ENCODE measurements around the gene ABCA13.

Gene ABCA13

DNA sequence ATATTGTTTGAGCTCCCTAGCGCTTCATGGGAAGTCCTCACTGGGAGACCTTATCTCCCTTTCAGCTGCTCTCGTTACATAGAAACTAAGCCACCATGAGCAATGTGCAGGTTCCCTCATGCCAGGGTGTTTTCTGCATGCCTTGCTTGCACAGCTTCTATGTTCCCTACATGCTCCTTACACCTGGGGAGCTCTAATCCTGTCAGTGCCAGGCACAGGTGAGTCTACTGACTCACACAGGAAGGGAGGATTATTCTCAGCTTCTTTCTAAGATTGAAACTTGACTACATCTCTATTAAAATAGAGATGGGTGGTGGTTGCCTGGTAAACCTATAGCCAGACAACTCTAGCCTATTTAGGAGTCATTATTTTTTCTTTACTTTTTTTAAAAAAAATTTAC is 377.4 kb downstream of the ABCA13 start:
- no peak for DNase-seq

GRCh38 chr7:48551652-48552051 is 380.4 kb downstream of the ABCA13 start:
- no peak for DNase-seq

- no peak for DNase-seq
Observed at GRCh38 chr7:48563334-48563733, 392.1 kb downstream of the ABCA13 start.

DNA sequence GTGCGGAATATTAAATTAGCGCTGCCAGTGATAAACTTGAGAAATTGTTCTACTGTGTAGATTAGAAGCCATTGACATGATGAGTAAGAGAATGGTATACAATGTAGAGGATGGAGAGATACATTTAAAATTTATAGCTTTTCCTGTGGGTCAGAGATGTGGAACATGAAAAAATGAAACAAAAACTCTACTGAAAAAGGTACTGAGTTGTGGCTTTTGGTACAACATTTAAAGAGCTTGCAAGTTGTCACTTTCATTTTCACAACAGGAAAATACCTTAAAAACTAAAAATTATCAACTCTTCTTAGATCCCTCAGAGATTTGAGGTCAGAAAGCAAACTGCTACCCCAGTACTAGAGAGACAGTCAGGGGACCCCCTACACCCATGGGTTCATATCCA is 404.3 kb downstream of the ABCA13 start:
- no peak for DNase-seq

DNA sequence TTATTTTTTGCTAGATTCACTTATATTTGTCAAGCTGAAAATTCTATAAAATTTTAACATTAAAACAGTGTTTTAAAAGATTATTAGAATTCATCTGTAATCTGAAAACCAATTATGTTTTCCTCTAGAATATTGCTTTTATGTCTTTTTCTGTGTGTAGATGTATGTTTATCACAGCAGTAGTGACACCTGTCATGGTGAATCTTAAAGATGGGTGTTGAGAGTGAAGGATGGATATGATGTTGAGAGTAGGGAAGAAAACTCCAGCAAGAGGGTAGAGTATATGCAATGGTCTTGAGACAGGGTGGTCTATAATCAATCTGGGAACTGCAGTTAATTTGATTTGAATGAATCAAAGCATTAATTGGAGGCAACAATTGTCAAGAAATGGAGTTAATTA is 416.2 kb downstream of the ABCA13 start:
- no peak for DNase-seq

DNA sequence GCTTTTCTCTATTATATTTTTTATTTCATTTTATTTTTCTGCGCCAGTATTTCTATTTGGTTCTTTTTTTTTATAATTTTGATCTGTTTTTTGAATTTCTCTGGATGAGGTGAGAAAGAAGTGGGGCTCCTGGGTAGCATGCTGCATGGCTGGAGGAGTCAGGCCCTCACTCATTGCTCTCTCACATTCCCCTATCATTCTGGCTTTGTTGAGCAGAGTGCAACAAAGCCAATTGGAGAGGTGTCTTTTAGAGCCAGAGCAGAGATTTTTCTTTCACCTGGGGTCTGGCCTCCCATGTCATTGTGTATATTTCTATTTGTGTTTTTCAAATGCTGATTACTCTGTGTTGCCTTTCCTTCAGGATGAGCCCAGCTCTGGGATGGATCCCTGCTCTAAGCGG is 423.1 kb downstream of the ABCA13 start:
- no peak for DNase-seq

- no peak for DNase-seq
Observed at GRCh38 chr7:48595756-48596155, 424.5 kb downstream of the ABCA13 start.

- no peak for DNase-seq
Observed at GRCh38 chr7:48610705-48611104, 439.4 kb downstream of the ABCA13 start.

DNA sequence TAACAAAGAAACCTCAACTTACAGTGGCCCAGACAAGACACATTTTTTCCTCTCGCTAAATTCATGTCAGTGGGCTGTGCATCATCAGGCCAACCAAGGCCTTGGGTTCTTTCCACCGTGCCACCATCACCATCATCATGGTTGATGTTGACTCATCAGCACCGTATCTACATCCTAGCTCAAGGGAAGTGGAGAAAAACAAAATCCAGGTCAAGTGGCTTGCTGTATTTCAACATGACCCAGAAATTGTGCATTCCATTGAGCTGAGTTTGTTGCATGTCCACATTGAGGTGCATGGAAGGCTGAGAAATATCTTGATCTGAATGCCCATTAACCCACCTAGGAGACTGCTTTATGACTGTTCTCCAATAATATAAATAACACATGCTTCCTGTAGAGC is 440.7 kb downstream of the ABCA13 start:
- no peak for DNase-seq

DNA sequence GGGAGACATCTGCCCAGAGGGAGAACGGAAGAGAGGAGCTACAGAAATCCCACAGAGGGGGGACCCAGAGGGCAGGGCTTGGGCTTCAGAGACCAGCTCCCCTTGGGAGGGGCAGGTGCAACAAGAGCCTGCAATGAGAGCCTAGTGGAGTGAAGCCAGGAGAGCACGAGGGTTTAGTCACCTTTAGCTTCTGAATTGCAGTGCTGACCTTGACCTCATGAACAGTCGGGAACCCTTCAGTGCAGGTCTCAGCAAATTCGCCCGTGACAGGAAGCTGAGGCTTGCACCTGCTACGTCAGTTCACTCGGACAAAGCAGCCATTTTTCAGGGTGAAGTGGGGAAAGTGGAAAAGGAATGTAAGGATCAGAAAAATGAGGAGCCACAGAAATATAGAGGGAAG is 446.2 kb downstream of the ABCA13 start:
- DNase-seq: no peak

- DNase-seq: no peak
Observed at GRCh38 chr7:48617993-48618392, 446.7 kb downstream of the ABCA13 start.

- no peak for DNase-seq
Observed at GRCh38 chr7:48621076-48621475, 449.8 kb downstream of the ABCA13 start.

DNA sequence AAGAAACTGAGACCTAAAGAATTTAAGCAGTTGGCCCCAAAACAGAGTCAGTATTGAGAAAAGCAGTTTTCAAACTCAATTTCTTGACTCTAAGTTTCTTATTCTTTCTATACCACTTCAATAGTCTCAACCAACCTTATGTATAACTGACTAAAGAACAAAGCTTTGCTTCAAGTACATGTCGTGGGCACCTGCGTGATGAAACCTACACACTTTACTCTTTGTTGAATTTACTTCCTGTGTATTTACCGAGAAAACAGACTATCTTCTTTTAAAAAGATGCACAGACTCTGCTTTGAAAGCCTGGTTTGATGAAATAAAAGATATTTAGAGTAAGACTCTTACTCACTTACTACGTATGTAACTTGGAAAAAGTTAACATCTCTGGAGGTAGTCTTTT is 455.9 kb downstream of the ABCA13 start:
- DNase-seq: no peak

DNA sequence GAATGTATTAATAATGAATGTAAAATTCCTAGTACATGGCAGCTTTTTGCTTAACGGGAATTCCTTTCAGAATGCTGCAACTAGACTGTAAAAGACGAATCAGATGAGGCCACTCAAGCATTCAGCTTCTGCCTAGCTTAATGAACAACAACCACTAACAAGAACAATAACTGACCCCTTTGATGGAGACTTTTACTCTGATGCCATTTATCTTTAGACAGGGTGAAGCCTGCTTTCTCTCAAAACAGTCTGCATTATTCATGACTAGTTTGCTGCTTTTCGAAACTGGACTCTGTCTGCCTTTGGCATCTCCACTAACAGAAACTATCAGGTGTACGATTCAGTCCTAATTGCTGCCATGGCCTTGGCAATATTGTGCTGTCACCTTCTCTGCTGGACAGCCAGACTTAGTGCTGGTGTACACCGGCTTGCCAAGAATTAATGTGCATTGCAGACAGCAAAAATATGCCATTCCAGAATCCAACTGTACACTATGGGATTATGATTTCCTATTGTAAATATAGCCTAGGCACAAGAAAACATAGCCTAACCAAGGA is 457.6 kb downstream of the ABCA13 start:
- no peak for DNase-seq

DNA sequence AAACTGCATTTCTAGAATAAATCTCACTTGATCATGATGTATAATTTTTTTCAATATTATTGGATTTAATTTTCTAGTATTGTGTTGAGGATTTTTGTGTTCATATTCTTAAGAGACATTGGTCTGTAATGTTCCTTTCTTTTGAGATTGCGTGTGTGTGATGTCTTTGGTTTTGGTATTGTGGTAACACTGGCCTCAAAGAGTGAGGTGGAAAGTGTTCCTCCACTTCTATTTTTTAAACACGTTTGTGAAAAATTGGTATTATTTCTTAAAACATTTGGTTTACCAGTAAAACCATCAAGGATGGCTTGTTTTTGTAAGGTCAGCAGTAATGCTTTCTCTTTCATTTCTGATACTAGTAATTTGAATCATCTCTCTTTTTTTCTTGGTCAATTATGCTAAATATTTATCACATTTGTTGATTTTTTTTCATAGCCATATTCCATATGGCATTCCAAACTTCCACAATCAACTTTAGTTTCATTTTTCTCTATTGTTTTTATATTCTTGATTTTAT is 462.9 kb downstream of the ABCA13 start:
- no peak for DNase-seq

DNA sequence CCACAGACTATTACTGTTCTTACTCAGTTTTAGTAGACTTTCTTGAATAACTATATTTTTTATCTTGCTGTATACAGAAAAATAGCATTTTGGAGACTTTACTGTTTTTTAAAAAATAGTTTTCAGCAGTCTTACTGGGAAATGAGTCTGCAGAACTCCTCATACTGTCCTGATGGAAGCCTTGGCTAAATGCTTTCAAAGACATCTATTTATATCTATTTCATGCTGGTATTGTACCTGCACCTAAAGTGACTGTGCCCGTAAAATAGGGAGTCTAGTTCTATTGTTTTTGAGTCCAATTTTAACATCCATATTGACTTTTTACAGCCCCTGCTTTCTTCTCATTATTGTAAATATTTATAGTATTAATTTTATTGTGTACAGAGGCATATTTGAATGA is 464.5 kb downstream of the ABCA13 start:
- DNase-seq: no peak

DNA sequence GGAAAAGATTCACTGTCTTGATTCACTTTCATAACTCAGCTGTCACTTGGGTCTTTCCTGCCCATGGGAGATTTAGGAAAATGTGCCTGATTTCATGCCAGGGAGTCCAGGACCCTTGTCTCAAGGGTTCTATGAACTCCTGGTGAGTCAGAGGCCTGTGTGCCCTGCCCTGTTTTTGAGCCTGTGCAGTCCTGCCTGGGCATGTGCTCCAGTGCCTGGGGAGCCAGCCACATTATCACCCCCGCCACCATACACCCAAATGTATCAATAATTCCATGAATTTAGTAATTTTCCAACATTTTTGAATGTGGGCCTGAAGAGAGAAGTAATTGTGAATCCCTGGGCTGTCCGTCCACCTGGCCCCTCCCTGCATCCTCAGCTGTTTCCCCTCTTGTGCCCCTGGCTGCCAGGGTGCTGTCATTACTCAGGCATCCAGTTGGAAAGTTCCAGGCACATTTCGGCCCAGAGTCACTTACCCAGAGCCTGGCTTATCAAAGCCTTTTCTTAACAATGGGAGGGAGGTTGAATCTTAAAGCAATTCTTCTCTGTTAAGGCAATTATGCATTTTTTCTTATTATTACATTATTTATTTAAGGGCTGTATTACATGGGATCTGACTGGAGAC is 465.2 kb downstream of the ABCA13 start:
- DNase-seq: no peak

DNA sequence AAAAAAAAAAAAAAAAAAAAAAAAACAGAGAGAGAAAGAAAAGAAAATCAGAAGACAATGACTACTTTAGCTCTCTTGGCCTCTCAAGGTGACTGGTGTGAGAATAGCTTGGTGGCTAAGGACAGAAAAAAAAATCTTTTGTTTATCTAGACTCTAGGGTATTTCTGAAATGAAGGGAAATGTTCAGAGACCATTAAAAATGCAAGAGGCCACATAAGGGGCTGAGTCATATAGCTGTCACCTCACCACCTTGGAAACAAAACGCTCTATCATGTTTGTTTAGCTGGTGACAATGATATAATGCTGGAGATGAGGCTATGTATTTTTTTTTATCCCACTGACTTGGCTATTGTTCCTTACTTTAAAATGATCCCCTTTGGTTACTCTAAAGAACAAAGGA is 466.1 kb downstream of the ABCA13 start:
- DNase-seq: no peak

DNA sequence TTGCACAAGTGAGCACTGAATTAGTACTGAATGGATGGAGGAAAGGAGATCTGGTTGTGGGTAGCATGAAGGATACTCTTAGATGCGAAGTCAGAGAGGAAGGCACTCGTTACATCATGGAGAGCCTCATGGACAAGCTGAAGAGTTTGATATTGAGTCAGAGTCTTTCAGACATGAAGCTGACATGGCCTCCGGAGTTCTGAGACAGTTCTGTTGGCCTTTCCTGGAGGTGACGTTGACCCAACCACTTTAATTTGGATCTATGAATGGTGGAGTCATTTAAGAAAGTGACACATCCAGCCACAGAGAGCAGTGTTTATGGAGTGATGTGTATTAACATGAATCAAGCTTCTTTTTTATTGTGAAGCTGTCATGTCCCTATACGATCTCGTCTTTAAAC is 466.8 kb downstream of the ABCA13 start:
- DNase-seq: no peak

- DNase-seq: no peak
Observed at GRCh38 chr7:48643431-48644013, 472.3 kb downstream of the ABCA13 start.

DNA sequence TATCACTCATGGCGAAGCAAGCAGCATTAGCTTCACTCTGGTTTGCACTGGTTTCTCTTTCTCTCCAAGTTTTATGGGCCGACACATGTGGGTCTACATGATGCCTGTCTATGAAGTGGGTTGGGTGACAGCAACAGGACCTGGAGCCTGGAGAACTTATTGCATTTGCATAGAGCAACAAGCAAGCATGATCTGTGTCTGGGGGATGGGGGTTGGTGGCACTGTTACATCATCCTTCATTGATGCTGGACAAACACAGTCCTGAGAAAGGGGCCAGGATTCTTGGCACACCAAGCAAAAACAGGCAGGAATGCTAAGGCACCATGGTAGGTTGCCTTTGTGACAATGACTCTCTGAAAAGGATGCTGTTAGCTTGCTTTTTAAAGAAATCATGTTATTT is 486.9 kb downstream of the ABCA13 start:
- no peak for DNase-seq

DNA sequence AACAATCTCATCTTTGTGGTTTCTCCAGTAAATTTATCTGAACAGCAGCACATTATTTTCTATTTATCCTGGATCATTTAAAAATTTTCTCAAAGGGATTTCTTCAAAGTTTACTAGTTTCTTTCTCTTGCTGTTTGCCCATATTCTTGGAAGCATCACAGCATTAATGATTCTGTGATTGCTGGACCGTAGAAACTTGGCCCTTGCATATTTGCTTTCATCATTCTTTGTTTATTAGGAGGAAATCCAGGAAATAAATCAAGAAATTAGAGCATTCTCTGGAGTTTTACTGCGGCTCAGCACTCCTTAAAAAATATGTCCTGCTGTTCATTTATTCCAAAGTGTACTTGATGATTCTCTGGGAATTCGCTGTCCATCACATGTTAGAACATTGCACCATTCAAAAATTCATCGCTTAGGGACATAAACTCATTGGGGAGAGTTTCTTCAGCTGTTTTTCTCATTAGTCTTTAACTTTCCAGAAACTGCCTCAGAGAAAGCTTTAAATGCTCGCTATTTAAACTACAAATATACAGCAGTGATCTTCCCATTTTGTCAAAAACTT is 489.1 kb downstream of the ABCA13 start:
- DNase-seq: no peak

DNA sequence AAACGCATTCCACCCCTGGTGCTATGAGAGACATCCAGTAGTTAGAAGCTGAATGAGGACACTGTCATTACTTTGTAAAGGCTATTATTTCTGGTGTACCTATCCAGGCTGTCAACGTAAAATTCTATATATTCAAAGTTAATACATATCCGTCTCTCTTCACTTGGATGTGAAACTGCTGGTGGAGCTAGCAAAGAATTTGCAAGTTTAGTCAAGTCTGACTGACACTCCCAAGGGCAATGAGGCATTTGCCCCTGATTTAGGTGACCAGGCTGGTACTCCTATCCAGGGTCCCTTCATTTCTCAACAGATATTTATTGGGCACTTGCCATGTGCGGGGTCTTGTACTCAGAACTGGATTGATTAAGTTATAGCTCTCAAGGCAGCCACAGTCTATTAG is 493.0 kb downstream of the ABCA13 start:
- no peak for DNase-seq

DNA sequence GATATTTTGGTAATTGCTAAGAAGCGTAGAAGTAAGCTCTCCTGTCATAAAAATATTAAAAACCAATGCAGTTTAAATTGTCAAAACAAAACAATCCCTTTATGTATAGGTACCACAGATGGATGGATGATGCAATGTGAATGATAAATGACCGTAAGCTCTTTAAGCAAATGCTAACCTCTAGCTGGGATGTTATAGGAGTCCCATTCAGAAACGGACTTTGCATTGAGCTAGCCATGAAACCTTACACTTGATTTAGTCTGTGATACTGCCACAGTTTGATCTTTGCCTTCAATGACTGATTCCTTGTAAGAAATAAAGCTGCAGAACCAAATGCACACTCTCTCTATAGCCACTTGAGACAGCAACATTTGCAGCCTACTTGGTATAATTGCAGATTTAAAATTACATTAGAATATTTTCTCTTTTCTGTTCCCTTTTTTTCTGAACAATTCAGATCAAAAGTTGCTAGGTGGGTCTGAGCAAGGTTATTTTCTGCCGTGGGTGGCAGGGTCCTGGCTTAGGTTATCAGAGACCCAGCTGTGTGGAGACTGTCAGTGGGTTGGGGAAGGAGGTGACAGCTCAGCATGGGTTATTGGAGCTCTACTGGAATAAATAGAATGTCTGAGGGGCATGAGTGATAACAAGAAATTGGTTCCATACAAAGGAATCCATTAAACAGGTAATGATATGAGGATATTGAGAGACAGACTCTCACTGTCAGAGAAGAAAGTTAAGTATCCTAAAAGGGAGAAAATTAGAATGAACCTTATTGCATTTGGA is 494.3 kb downstream of the ABCA13 start:
- no peak for DNase-seq

Measured in activated gamma-delta T cell treated with Interleukin-2 at 50 U/mL for 16 hours (primary cell).